ENCODE data around the gene FIGN.

The FIGN gene

DNA sequence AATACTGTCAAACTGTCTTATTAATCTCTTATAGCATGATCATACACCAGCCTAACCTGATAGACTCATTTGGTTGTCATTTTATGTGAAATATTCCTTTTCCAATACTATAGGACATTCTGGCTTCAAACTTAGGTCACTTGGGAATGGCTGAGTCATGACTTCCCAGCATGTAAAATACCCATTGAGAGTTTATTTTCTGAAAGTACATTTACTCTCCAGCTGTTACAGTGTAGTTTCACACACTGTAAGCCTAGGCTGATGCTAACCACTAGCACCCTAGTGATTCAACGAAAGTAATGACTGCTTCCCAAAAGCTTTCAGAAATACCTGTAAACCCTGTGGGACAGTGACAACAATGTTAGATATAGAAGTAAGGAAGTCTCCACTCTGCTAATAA, 93.8 kb downstream of the FIGN start:
- Histone ChIP-seq H3K27me3 (ENCODE audit: insufficient read depth, low read depth) (no peaks in the 10 kb centered on the region), H3K4me3 (IDR thresholded peaks at IDR 0.05; ENCODE audit: insufficient read depth, low read depth, low read length) (no peak overlapping the region), H3K9ac (no peak overlapping the region), H4K20me1 (ENCODE audit: insufficient read depth) (no peaks in the 10 kb centered on the region), H3K4me2 (no peak overlapping the region), H3K36me3 (ENCODE audit: insufficient read depth) (no peaks in the 10 kb centered on the region), H3K79me2 (ENCODE audit: insufficient read depth, low read depth) (no peaks in the 10 kb centered on the region), H3K4me1 (ENCODE audit: low read depth, poor library complexity, severe bottlenecking) (no peaks in the 10 kb centered on the region), H3K27ac (no peak overlapping the region), H2AFZ (ENCODE audit: low read depth) (no peak overlapping the region)
- TF ChIP-seq, protein P1, sequence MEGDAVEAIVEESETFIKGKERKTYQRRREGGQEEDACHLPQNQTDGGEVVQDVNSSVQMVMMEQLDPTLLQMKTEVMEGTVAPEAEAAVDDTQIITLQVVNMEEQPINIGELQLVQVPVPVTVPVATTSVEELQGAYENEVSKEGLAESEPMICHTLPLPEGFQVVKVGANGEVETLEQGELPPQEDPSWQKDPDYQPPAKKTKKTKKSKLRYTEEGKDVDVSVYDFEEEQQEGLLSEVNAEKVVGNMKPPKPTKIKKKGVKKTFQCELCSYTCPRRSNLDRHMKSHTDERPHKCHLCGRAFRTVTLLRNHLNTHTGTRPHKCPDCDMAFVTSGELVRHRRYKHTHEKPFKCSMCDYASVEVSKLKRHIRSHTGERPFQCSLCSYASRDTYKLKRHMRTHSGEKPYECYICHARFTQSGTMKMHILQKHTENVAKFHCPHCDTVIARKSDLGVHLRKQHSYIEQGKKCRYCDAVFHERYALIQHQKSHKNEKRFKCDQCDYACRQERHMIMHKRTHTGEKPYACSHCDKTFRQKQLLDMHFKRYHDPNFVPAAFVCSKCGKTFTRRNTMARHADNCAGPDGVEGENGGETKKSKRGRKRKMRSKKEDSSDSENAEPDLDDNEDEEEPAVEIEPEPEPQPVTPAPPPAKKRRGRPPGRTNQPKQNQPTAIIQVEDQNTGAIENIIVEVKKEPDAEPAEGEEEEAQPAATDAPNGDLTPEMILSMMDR (conservative IDR thresholded peaks at IDR 0.05; ENCODE audit: low read depth, low read length), result no peak

DNA sequence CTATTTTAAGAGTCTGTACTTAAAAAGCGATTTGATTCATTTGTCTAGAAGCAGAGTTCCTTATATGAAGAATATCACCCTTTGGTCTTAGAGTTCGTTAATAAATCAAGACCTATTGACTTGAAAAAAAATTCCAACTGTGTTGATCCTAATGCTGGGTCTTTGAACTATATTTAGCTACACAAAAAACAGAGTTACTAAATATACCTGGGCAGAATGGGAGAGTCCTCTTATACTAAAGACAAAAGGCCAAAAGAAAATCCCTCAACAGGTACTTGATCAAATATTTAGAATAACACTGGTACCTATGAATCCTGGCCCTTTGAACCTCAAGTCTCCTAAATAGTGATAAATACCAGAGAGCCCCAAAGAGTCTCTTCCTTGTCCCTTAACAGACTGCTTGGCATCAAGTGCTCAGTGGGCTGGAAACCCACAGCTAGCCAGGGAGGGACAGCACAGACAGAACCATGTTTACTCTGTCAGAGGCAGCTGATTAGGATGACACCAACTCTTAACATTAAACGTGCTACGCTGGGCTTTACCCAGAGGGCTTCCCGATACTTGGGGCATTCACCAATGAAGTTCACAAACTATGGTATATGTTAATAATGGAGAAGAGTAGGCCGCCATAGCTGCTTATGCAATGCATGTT, 95.1 kb downstream of the FIGN start:
- TF ChIP-seq, protein P1 (conservative IDR thresholded peaks at IDR 0.05; ENCODE audit: low read depth, low read length), result no peak
- Histone ChIP-seq H3K4me3 (IDR thresholded peaks at IDR 0.05; ENCODE audit: insufficient read depth, low read depth, low read length) (no peak overlapping the region), H3K27me3 (ENCODE audit: insufficient read depth, low read depth) (no peaks in the 10 kb centered on the region), H3K27ac (no peak overlapping the region), H3K9ac (no peak overlapping the region), H2AFZ (ENCODE audit: low read depth) (no peak overlapping the region), H3K36me3 (ENCODE audit: insufficient read depth) (no peaks in the 10 kb centered on the region), H3K4me1 (ENCODE audit: low read depth, poor library complexity, severe bottlenecking) (no peaks in the 10 kb centered on the region), H3K4me2 (no peak overlapping the region), H4K20me1 (ENCODE audit: insufficient read depth) (no peaks in the 10 kb centered on the region), H3K79me2 (ENCODE audit: insufficient read depth, low read depth) (no peaks in the 10 kb centered on the region)

DNA sequence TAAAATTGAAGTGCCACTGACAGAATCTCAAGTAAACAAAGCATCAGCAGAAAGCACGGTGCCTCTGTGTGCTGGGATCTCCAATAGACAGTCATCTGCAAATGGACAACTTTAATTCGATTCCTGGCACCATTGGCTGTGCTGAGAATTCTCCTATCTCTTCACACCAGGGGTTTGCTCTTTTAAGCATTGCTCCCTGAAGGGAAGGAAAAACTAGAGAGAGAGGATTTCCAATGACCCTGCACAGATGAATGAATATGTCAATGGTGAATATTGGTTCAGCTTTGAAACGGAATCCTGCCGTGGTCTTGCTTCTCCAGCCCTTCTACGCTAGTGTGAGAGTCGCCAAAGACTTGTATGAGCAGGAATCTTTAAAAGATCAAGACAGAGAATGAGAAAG, 97.9 kb downstream of the FIGN start:
- H3K4me3 ChIP-seq (IDR thresholded peaks at IDR 0.05; ENCODE audit: insufficient read depth, low read depth, low read length), result no peak overlapping the region
- H3K79me2 ChIP-seq (ENCODE audit: insufficient read depth, low read depth), result no peaks in the 10 kb centered on the region
- H3K4me2 ChIP-seq, result no peak overlapping the region
- TF ChIP-seq, protein P1 (conservative IDR thresholded peaks at IDR 0.05; ENCODE audit: low read depth, low read length), result no peak
- H3K4me1 ChIP-seq (ENCODE audit: low read depth, poor library complexity, severe bottlenecking), result no peaks in the 10 kb centered on the region
- H2AFZ ChIP-seq (ENCODE audit: low read depth), result no peak overlapping the region
- no peak overlapping the region for H3K27ac ChIP-seq
- H3K27me3 ChIP-seq (ENCODE audit: insufficient read depth, low read depth), result no peaks in the 10 kb centered on the region
- H3K36me3 ChIP-seq (ENCODE audit: insufficient read depth), result no peaks in the 10 kb centered on the region
- no peak overlapping the region for H3K9ac ChIP-seq
- H4K20me1 ChIP-seq (ENCODE audit: insufficient read depth), result no peaks in the 10 kb centered on the region

DNA sequence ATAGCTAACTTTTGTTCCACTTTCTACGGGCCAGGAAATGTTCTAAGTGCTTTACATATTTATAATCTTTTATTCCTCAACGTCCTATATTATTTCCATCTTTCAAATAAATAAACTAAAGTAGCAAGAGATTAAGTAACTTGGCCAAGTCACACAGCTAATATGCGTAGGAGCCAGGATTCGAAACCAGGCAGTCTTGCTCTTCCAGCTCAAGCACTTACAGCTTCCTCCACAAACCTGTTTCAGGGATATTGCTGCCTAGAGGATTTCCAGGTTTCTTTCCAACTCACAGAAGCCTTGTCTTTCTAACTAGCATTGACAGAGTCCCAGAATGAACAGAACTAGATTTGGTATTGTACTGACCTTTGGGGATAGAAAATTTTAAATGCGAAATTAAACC, 102.5 kb downstream of the FIGN start:
- Histone ChIP-seq H2AFZ (ENCODE audit: low read depth) (no peak overlapping the region), H3K4me2 (no peak overlapping the region), H3K4me3 (IDR thresholded peaks at IDR 0.05; ENCODE audit: insufficient read depth, low read depth, low read length) (no peak overlapping the region), H3K79me2 (ENCODE audit: insufficient read depth, low read depth) (no peaks in the 10 kb centered on the region), H4K20me1 (ENCODE audit: insufficient read depth) (no peaks in the 10 kb centered on the region), H3K36me3 (ENCODE audit: insufficient read depth) (no peaks in the 10 kb centered on the region), H3K27ac (no peak overlapping the region), H3K27me3 (ENCODE audit: insufficient read depth, low read depth) (no peaks in the 10 kb centered on the region), H3K4me1 (ENCODE audit: low read depth, poor library complexity, severe bottlenecking) (no peaks in the 10 kb centered on the region), H3K9ac (no peak overlapping the region)
- TF ChIP-seq, protein P1 (conservative IDR thresholded peaks at IDR 0.05; ENCODE audit: low read depth, low read length), result no peak
